Retinal pigment epithelial cell (primary cell): ENCODE results near the gene PARD3.

Source experiments
- DNase-seq: peaks from one replicate; pipeline ENCODE4 v3.0.0-alpha.2; 2010; ENCODE audit warnings: low read depth
- H3K4me3 ChIP-seq: 2 replicates; pipeline ENCODE4 v1.5.1; 2011; ENCODE audit warnings: mild to moderate bottlenecking, low read length, control low read depth, moderate library complexity
- TF ChIP-seq, protein P1 (sequence below): conservative IDR thresholded peaks from 2 replicates; pipeline ENCODE4 v1.5.1; 2011; ENCODE audit warnings: low read depth, low read length, control low read depth, inconsistent platforms

PARD3 gene

DNA sequence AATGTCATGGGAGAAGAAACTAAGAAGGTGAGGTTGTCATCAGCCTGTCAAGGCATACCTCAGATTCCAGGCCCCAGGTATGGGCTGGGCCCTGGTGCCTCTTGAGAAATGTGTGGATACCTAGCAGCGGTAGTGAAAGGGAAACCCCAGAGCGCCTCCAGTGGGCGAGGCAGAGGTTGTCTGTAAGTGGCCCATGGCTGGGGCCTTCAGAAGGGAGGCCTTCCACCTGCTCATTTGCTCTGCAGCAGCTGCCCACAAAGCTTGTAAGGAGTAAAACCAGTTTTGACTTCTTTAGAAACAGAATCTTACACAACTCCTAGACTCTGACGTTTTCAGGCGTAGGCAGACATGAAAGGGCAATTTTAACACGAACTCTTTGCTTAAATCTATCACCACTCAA is 509.9 kb downstream of the PARD3 start:
- TF ChIP-seq, protein P1, sequence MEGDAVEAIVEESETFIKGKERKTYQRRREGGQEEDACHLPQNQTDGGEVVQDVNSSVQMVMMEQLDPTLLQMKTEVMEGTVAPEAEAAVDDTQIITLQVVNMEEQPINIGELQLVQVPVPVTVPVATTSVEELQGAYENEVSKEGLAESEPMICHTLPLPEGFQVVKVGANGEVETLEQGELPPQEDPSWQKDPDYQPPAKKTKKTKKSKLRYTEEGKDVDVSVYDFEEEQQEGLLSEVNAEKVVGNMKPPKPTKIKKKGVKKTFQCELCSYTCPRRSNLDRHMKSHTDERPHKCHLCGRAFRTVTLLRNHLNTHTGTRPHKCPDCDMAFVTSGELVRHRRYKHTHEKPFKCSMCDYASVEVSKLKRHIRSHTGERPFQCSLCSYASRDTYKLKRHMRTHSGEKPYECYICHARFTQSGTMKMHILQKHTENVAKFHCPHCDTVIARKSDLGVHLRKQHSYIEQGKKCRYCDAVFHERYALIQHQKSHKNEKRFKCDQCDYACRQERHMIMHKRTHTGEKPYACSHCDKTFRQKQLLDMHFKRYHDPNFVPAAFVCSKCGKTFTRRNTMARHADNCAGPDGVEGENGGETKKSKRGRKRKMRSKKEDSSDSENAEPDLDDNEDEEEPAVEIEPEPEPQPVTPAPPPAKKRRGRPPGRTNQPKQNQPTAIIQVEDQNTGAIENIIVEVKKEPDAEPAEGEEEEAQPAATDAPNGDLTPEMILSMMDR: no peak
- no peak overlapping the region for H3K4me3 ChIP-seq
- no peak for DNase-seq

DNA sequence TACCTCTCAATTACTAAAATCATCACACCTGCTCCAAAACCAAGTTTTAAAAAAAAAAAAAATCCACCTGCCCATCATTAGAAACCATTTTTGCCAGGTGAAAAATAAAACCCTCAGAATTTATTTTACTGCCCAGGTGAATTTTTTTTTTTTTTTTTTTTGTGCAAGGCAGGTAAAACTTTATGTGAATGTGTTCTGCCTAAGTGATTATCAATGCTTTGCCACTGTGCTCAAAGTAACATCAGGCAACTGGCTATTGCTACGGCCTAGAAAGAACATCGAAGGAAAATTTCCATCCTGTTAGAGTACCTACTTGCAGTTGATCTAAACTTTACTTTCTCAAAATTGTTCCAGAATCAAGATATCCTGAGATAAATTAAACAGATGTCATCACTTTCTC is 512.1 kb downstream of the PARD3 start:
- no peak for DNase-seq
- no peak overlapping the region for H3K4me3 ChIP-seq
- TF ChIP-seq, protein P1: no peak

DNA sequence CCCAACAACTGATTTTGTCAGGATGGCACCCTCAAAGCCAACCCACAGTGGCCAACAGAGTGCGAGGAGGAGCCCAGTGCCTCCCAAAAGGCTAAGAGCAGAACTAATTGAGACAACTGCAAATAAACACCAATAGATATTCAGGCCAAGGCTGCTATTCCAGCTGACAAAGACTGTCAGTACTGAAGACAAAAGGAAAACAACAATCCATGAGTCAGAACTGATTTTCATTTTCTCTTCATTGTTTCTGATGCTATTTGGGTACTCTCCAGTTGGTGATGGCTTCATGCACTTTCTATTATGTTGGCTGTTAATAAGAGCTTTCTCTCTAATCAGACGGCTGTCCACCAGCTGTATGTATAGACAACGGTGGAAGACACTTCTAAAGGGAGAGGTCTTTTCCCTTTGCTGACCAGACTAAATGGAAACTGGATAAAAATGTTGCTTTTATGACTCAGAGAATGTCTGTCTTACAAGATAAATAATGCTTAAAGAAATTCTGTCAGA is 515.9 kb downstream of the PARD3 start:
- DNase-seq: no peak
- TF ChIP-seq, protein P1: no peak
- no peak overlapping the region for H3K4me3 ChIP-seq

DNA sequence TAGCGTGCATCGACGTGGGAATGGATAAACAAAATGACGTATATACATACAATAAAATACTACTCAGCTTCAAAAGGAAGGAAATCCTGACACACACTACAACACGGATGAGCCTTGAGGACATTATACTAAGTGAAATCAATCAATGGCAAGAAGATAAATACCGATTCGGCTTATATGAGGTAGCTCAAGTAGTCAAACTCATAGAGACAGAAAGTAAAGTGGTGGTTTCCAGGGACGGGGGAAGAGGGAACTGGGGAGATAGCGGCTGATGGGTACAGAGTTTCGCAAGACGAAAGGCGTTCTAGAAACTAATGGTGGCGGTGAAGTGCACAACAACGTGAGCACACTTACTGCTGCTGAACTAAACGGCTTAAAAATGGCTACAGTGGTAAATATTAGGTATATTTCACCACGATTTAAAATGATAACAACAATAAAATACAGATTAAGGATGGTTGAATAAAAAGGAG is 516.7 kb downstream of the PARD3 start:
- DNase-seq: no peak
- no peak overlapping the region for H3K4me3 ChIP-seq
- TF ChIP-seq, protein P1: no peak

DNA sequence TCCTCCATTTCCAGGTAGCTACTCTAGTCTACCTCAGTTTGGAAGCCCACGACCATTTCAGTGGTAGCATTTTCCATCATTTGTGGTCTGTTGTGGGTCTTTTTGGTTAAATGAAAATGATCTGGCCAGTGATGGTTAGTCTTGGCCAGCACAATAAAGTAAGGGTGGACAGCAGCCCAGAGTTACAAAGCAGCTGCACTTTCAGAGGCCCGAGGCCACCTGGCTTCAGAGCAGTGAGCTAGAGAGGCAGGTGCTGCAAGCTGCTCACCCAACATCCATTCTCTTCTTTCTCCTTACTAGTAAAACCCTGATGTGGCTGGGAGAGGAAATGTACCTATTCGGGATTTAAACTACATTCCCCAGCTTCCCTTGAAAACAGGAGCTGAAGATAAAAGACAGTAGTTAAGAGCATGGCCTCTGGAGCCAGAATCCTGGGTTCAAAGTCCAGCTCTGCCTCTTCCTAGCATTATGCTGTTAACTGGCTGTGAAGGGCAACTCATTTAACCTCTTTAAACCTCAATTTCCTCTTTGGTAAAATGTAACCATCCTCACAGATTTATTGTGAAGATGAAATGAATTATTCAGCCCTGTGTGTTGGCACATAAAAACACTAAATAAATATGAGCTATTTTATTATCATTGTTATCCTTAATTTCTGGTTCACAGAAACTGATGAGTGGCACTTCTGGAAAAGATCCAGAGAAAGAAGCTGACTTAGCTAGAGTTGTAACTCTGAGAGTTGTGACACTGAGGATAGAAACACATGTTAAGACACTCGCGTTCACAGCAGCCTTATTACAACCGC is 517.4 kb downstream of the PARD3 start:
- DNase-seq: no peak
- TF ChIP-seq, protein P1: no peak
- H3K4me3 ChIP-seq: no peak overlapping the region

DNA sequence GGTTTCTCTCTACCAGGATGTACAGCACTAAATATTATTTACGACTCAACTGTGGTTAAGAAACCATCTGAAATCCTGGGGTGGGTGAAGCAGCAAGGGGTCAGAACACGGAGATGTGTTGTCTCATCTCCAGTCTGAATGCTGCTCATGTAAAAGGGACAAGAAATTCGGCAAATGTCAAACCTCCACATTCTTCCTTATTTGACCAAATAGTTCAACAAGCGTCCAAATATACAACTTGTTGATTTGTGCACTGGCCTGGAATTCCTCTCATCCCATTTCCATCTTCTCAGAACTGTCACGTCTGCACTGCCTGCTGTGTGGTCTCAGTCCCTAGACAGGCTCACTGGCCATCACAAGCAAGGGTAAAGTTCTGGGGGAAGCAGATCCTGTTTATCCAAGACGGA is 520.0 kb downstream of the PARD3 start:
- H3K4me3 ChIP-seq: no peak overlapping the region
- DNase-seq: no peak
- TF ChIP-seq, protein P1: no peak

DNA sequence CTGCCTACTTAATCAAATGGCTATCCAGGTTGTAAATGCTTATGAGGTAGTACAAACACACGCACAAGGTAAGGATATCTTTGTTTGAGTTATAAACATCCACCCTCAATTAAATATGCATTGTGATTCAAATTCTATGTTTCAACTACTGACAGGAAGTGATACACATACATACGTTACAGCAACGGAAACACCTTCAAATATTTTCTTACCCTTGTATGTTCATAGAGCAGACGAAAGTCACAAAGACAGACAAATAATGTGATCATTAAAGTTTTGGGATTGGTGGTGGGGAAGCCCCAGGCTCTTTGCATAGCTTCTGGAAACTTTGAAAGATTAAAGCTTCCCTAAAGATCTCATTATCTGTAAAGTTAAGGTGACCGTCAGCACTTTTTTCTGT is 521.0 kb downstream of the PARD3 start:
- TF ChIP-seq, protein P1: no peak
- H3K4me3 ChIP-seq: no peak overlapping the region
- no peak for DNase-seq
